HepG2 (cell line): Measurements from ENCODE around the gene LILRB5. TPM values are rescaled to one million over a fixed set of nuclear protein-coding genes. Genes with fewer than 3 reads are reported as not detected.

Source experiments
- AGO1 ChIP-seq: fragments of 200-400 bp; formaldehyde crosslinking; IDR thresholded peaks from 2 replicates; pipeline ENCODE4 v1.6.1; 2017; ENCODE audit warnings: mild to moderate bottlenecking, low read depth, low read length, moderate library complexity; ENCODE audit not compliant: poor library complexity, severe bottlenecking
- AKAP8 ChIP-seq: sonication (generic); formaldehyde crosslinking; IDR thresholded peaks from 2 replicates; pipeline ENCODE4 v1.5.1; 2020; ENCODE audit warnings: mild to moderate bottlenecking, missing genetic modification reagents
- ARID4A ChIP-seq: sonication (generic); formaldehyde crosslinking; IDR thresholded peaks from 2 replicates; pipeline ENCODE4 v1.5.0; 2020; ENCODE audit warnings: mild to moderate bottlenecking, missing genetic modification reagents, borderline replicate concordance
- ARNT2 ChIP-seq: sonication (generic); formaldehyde crosslinking; IDR thresholded peaks from 2 replicates; pipeline ENCODE4 v1.8.0; 2022; ENCODE audit warnings: mild to moderate bottlenecking, low read depth, missing genetic modification reagents, moderate library complexity
- BATF2 ChIP-seq: sonication (generic); formaldehyde crosslinking; IDR thresholded peaks from 2 replicates; pipeline ENCODE4 v1.8.0; 2022; ENCODE audit warnings: mild to moderate bottlenecking, missing genetic modification reagents, moderate library complexity
- BCL3 ChIP-seq: sonication (generic); formaldehyde crosslinking; IDR thresholded peaks from 2 replicates; pipeline ENCODE4 v1.5.1; 2020; ENCODE audit warnings: mild to moderate bottlenecking, missing genetic modification reagents, moderate library complexity
- EEA1 ChIP-seq: sonication (generic); formaldehyde crosslinking; IDR thresholded peaks from 2 replicates; pipeline ENCODE4 v1.5.1; 2020; ENCODE audit warnings: mild to moderate bottlenecking, missing genetic modification reagents, borderline replicate concordance
- ERF ChIP-seq: IDR thresholded peaks from 2 replicates; pipeline ENCODE4 v1.6.1; 2018; ENCODE audit warnings: missing biosample characterization, missing genetic modification reagents
- HNRNPL ChIP-seq: fragments of 200-400 bp; formaldehyde crosslinking; IDR thresholded peaks from 2 replicates; pipeline ENCODE4 v1.6.1; 2017; ENCODE audit warnings: mild to moderate bottlenecking, low read depth, low read length
- HNRNPLL ChIP-seq: fragments of 200-400 bp; formaldehyde crosslinking; IDR thresholded peaks from 2 replicates; pipeline ENCODE4 v1.6.1; 2017; ENCODE audit warnings: mild to moderate bottlenecking, low read depth, low read length; ENCODE audit not compliant: poor library complexity, severe bottlenecking
- NR2F1 ChIP-seq, 2 experiments: fragments of 450-650 bp in 1 of 2; formaldehyde crosslinking in 1 of 2; IDR thresholded peaks; 2 replicates each; pipeline versions ENCODE4 v1.5.0 to v1.6.1; 2016 to 2020; ENCODE audit warnings: mild to moderate bottlenecking in 1 of 2, missing compliant biosample characterization in 1 of 2, missing genetic modification reagents in 1 of 2, moderate library complexity in 1 of 2
- SALL2 ChIP-seq: sonication (generic); formaldehyde crosslinking; IDR thresholded peaks from 2 replicates; pipeline ENCODE4 v1.8.1; 2023; ENCODE audit warnings: mild to moderate bottlenecking, missing genetic modification reagents, inconsistent platforms
- ZBTB1 ChIP-seq: sonication (generic); formaldehyde crosslinking; IDR thresholded peaks from 2 replicates; pipeline ENCODE4 v1.4.0; 2020; ENCODE audit warnings: missing genetic modification reagents, borderline replicate concordance
- ZMYM4 ChIP-seq: sonication (generic); formaldehyde crosslinking; IDR thresholded peaks from 2 replicates; pipeline ENCODE4 v1.8.1; 2023; ENCODE audit warnings: mild to moderate bottlenecking, missing genetic modification reagents
- ZNF160 ChIP-seq: sonication (generic); formaldehyde crosslinking; IDR thresholded peaks from 2 replicates; pipeline ENCODE4 v1.8.0; 2022; ENCODE audit warnings: mild to moderate bottlenecking, inconsistent platforms, missing genetic modification reagents
- ZNF281 ChIP-seq: sonication (generic); formaldehyde crosslinking; IDR thresholded peaks from 2 replicates; pipeline ENCODE4 v1.4.0; 2020; ENCODE audit warnings: missing genetic modification reagents, borderline replicate concordance
- ZNF326 ChIP-seq: sonication (generic); formaldehyde crosslinking; IDR thresholded peaks from 2 replicates; pipeline ENCODE4 v1.4.0; 2020; ENCODE audit warnings: missing genetic modification reagents, borderline replicate concordance
- ZNF34 ChIP-seq: sonication (generic); formaldehyde crosslinking; IDR thresholded peaks from 2 replicates; pipeline ENCODE4 v1.4.0; 2020; ENCODE audit warnings: mild to moderate bottlenecking, missing genetic modification reagents, borderline replicate concordance
- polyA plus RNA-seq, 8 experiments: library from polyadenylated mRNA; depleted of rRNA in 3 of 8; stranded (reverse) in 7 of 8; unstranded in 1 of 8; fragments of >200 nt; fragmentation: Illumina TruSeq in 4 of 8; extraction: Trizol in 4 of 8; gene quantifications; 2 replicates each; pipeline versions ENCODE4 v1.2.1 to v1.2.3, GENCODE V29; 2011 to 2016; ENCODE audit warnings: low read depth in 4 of 8, missing spikeins in 1 of 8, mixed read lengths in 1 of 8; ENCODE audit not compliant: insufficient read depth in 1 of 8
- total RNA-seq, 5 experiments: library from RNA; depleted of rRNA; stranded (reverse); fragments of >200 nt; fragmentation: Illumina TruSeq; extraction: Trizol; gene quantifications; 2 replicates each; pipeline ENCODE4 v1.2.3, GENCODE V29; 2016; ENCODE audit warnings: low read depth in 1 of 5

The LILRB5 gene
- total and polyA plus RNA-seq, 2 of the 13 experiments (the other 11 are each of a cell fraction or from before 2014, with no cell fraction given) = not detected

- peak; percentile 14; the same call in 1 of the 2 replicates for TF ChIP-seq ARID4A (CRISPR knock-in tag)
- 0 out of 2 replicates have a peak, but pooled peaks have one; percentile 14 for TF ChIP-seq ERF
- peak; percentile 98 for TF ChIP-seq AGO1
- TF ChIP-seq AKAP8 = peak; percentile 93
- TF ChIP-seq ARNT2 = 0 out of 2 replicates have a peak, but pooled peaks have one; percentile 3
- 0 out of 2 replicates have a peak, but pooled peaks have one; percentile 6 for TF ChIP-seq ZNF34 (CRISPR knock-in tag)
- no peak for TF ChIP-seq ZMYM4 (CRISPR knock-in tag)
- 0 out of 2 replicates have a peak, but pooled peaks have one; percentile 10 for TF ChIP-seq BATF2
- TF ChIP-seq SALL2 (CRISPR knock-in tag) = 0 out of 2 replicates have a peak, but pooled peaks have one; percentile 61
- TF ChIP-seq ZNF281 (CRISPR knock-in tag) = peak; percentile 35; the same call in 1 of the 2 replicates
- peak; percentile 29 for TF ChIP-seq HNRNPLL
- TF ChIP-seq HNRNPL = 0 out of 2 replicates have a peak, but pooled peaks have one; percentile 27
- TF ChIP-seq ZNF326 (CRISPR knock-in tag) = 0 out of 2 replicates have a peak, but pooled peaks have one; percentile 5
- TF ChIP-seq EEA1 (CRISPR knock-in tag) = 0 out of 2 replicates have a peak, but pooled peaks have one; percentile 69
- TF ChIP-seq ZNF160 (CRISPR knock-in tag) = no peak
- 0 out of 4 replicates have a peak, but pooled peaks of 1 of the 2 experiments have one; percentile 16 for TF ChIP-seq NR2F1 (CRISPR knock-in tag; IDR thresholded peaks at IDR 0.05)
- TF ChIP-seq ZBTB1 (CRISPR knock-in tag) = no peak
- 0 out of 2 replicates have a peak, but pooled peaks have one; percentile 2 for TF ChIP-seq BCL3 (CRISPR knock-in tag)
These were observed 47.8 kb downstream of the LILRB5 start (continued) for GRCh38 chr19:54209058-54209810.
